ENCODE measurements around the gene ATP2B2. TPM values are rescaled to one million over a fixed set of nuclear protein-coding genes. Genes with fewer than 3 reads are reported as not detected.

The ATP2B2 gene
- total RNA-seq, 1 donor from 2014 or later = 0.09 TPM

DNA sequence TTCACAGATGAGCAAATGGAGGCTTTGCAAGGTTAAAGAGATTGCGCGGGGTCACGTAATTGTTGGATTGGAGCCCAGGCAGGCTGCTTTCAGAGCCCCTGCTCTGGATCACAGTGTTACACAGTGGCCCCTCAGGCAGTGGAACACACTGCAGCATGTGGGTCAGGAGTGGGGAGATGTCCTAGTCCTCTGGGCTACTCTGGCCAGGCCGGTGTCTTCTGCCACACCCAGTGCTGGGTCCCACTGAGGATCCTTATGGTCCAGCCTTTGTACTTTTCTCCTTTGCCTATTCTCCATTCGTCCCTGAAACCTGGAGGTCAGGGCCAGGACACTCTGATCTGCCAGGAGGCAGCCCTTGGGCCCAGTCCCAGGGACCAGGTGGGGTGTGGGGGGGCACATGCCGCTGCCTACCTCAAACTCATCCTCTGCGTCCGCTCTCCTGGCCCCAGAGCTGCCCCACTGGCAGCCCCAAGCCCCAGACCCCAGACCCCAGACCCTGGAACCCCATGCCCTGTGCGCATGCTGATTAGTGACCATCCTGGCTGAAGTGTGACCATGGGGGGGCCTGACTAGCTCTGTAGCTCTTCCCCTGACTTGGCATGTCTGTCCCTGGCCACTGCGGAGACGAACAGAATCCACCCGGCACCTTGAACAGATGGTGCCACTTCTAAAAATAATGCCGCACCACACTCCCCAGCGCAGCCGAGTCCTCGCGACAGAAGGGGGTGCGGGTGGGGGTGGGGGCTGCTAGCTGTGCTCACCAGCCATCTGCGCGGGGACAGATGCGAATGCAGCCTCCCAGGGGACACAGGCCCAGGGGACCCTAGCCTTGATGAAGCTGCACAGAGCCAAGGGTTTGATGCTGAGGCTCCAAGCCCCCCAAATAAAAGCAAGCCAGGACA lies 41.6 kb downstream of the ATP2B2 start:
- TF ChIP-seq, protein P1, sequence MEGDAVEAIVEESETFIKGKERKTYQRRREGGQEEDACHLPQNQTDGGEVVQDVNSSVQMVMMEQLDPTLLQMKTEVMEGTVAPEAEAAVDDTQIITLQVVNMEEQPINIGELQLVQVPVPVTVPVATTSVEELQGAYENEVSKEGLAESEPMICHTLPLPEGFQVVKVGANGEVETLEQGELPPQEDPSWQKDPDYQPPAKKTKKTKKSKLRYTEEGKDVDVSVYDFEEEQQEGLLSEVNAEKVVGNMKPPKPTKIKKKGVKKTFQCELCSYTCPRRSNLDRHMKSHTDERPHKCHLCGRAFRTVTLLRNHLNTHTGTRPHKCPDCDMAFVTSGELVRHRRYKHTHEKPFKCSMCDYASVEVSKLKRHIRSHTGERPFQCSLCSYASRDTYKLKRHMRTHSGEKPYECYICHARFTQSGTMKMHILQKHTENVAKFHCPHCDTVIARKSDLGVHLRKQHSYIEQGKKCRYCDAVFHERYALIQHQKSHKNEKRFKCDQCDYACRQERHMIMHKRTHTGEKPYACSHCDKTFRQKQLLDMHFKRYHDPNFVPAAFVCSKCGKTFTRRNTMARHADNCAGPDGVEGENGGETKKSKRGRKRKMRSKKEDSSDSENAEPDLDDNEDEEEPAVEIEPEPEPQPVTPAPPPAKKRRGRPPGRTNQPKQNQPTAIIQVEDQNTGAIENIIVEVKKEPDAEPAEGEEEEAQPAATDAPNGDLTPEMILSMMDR (IDR thresholded peaks at IDR 0.05) = no peak
- Histone ChIP-seq H3K4me1 (no peaks in the 10 kb centered on the region), H3K4me3 (no peak overlapping the region), H3K27ac (no peak overlapping the region), H3K36me3 (no peaks in the 10 kb centered on the region), H3K9me3 (no peaks in the 10 kb centered on the region), H3K27me3 (ENCODE audit: low read depth) (peaks cover 14% of the 10 kb centered on the region)
- no peak for ATAC-seq
- no peak for DNase-seq
- intact Hi-C loops (cut with DNase I) = no loop called here

DNA sequence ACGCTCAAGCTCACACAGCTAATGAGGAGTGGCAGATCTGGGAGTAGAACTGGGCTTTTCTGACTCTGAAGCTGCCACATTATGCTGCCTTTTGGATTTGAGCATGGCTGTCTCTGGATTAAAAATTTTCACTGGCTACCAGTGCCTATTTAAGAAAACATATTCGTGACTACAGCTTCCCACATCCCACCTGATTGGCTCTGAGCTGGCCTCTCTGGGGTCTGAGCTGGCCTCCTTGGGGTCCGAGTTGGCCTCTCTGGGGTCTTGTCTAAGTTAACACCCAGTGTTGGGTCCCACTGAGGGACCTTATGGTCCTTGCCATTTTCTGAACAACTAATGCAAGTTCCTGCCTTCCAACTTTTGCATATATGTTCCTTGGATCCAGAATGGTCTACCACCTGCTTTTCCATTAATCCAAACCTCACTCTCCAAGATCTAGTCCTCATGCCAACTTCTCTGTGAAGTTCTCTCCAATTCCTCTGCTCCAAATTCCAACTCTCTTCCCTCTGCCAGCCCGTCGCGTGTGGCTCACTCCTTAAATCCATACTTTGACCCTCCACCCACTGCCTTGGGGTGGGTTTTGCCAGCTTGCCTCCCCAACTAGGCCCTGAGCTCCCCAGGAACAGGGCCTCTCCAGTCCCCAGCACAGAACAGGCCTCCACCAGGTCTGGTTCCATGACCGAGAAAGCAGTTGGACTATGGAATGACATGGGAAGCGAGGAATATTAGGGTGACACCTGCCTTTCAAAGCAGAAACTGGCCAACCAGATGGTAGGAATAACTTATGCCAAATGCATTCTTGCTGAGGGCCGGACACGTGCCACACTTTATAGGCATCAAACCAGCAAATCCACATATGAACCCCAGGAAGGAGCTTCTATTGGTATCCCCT lies 42.5 kb downstream of the ATP2B2 start:
- Histone ChIP-seq H3K27ac (no peak overlapping the region), H3K4me1 (no peaks in the 10 kb centered on the region), H3K27me3 (ENCODE audit: low read depth) (peaks cover 7% of the 10 kb centered on the region), H3K9me3 (no peaks in the 10 kb centered on the region), H3K36me3 (no peaks in the 10 kb centered on the region), H3K4me3 (no peak overlapping the region)
- ATAC-seq (no peak), DNase-seq (no peak)
- intact Hi-C loops (cut with DNase I) = no loop called here
- TF ChIP-seq, protein P1 (IDR thresholded peaks at IDR 0.05) = no peak

DNA sequence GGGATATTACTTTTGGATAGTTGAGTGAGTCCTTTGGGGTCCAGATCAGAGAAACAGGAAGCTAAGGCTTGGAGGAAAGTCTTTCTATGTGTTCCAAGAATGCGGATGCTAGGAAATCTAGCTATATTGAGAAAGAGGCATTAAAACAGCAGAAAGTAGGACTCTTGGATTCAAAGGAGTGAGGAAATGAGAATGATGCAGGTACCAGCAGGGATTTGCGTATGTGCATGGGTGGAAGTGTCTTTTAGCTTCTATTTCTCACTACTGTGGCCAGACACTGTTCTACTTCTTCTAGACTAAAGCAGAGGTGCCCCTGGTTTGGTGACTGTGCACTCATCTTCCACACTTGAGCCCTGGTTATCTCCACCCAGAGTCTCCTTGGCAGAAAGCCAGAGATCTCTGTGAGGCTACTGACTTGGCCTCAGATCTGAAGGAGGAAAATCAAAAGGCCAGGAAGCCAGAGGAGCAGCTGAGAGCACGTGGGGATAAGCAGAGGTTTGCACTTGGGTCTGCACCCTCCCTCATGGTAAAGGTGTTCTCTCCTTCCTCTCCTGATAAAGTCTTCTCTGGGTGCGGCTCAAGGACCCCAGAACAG lies 44.3 kb downstream of the ATP2B2 start:
- no peaks in the 10 kb centered on the region for H3K4me1 ChIP-seq
- TF ChIP-seq, protein P1 (IDR thresholded peaks at IDR 0.05) = no peak
- DNase-seq = no peak
- no peak overlapping the region for H3K4me3 ChIP-seq
- no peaks in the 10 kb centered on the region for H3K9me3 ChIP-seq
- no peaks in the 10 kb centered on the region for H3K27me3 ChIP-seq (ENCODE audit: low read depth)
- ATAC-seq = no peak
- no peaks in the 10 kb centered on the region for H3K36me3 ChIP-seq
- no peak overlapping the region for H3K27ac ChIP-seq
- intact Hi-C loops (cut with DNase I) = no loop called here

DNA sequence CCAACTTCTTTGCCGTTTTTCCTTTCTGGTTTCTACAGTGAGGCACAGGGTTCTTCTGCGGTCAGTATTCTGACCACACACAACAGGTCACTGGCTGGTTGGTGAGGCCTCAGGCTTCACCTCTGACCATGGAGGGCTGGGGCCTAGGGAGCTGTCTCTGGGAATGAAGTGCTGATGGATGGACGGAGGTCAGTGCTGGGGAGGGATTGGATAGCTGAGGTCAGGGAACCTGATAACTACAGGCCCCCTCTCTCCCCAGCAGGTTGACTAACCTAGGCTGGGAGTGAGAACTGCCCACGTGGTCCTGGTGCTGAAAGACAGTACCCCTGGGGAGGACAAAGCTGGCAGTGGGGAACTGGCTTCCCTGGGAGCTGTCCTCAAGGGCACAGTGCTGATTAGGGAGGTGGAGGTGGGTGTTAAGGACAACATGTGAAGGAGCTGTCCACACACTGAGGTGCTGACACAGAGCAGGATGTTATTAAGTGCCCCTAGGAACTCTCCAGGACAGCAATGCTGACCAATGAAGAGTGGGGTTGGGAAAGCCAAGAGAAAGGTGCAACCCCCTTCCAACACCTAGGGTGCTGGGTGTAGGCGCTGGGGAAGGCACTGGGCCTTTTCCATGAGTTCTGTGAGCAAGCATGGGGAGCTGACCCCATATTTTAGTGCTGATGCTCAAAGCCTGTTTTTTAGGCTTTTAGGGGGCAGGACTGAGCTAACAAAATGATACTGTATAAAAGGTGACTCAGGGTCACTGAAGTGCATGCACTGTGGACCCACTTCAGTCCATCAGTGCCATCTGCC lies 45.2 kb downstream of the ATP2B2 start:
- DNase-seq (no peak), ATAC-seq (peak; percentile 33 to 66)
- Histone ChIP-seq H3K4me3 (no peak overlapping the region), H3K9me3 (no peaks in the 10 kb centered on the region), H3K27me3 (ENCODE audit: low read depth) (no peaks in the 10 kb centered on the region), H3K36me3 (no peaks in the 10 kb centered on the region), H3K4me1 (no peaks in the 10 kb centered on the region), H3K27ac (no peak overlapping the region)
- intact Hi-C loops (cut with DNase I) = no loop called here
- TF ChIP-seq, protein P1 (IDR thresholded peaks at IDR 0.05) = no peak

DNA sequence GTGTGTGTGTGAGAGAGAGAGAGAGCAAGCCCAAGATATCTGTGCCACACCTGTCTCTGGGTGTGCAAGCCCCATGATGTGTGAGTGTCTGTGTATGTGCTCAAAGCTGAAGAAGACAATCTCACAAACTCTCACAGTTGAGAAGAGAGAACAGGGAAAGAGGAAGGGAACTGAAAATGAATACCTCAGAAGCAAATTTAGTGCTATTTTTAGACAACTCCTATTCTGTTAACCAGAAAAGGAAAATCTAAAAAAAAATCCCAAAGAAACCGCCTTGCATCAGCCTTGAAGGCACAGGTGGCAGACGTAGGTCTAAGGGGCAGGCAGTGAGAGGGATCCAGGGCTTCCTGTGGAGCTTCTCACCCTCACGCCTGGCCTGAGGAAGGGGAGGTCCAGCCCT lies 47.8 kb downstream of the ATP2B2 start:
- ATAC-seq = no peak
- DNase-seq = no peak

More for the DNA sequence above, 47.8 kb downstream of the ATP2B2 start:
- Histone ChIP-seq H3K9me3 (no peaks in the 10 kb centered on the region), H3K4me1 (no peaks in the 10 kb centered on the region), H3K4me3 (no peak overlapping the region), H3K27ac (no peak overlapping the region), H3K36me3 (no peaks in the 10 kb centered on the region), H3K27me3 (ENCODE audit: low read depth) (peaks cover 1% of the 10 kb centered on the region)
- intact Hi-C loops (cut with DNase I) = no loop called here
- TF ChIP-seq, protein P1 (IDR thresholded peaks at IDR 0.05) = no peak
